Measurements from ENCODE around the gene THUMPD1.

DNA sequence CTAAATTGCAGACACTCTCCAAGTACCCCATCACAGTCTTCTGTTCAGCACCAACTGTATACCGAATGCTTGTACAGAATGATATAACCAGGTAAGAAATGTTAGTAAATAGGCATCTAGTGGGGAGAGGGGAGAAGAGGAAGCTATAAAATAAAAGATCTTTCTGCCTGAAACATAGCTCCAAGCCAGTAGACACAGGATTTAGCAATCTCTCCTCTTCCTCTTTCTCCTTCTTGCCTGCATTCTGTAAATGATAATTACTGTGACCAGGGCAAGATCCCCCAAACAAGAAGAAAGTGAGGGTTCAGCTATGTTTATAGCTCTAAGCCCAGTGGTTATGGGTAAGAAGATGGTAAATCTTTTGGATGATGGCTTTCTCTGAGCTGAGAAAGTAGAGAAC lies 40.1 kb upstream of the THUMPD1 start:
- TF ChIP-seq, protein P1, sequence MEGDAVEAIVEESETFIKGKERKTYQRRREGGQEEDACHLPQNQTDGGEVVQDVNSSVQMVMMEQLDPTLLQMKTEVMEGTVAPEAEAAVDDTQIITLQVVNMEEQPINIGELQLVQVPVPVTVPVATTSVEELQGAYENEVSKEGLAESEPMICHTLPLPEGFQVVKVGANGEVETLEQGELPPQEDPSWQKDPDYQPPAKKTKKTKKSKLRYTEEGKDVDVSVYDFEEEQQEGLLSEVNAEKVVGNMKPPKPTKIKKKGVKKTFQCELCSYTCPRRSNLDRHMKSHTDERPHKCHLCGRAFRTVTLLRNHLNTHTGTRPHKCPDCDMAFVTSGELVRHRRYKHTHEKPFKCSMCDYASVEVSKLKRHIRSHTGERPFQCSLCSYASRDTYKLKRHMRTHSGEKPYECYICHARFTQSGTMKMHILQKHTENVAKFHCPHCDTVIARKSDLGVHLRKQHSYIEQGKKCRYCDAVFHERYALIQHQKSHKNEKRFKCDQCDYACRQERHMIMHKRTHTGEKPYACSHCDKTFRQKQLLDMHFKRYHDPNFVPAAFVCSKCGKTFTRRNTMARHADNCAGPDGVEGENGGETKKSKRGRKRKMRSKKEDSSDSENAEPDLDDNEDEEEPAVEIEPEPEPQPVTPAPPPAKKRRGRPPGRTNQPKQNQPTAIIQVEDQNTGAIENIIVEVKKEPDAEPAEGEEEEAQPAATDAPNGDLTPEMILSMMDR (IDR thresholded peaks at IDR 0.05): no peak
- no peak for TF ChIP-seq POLR2A (IDR thresholded peaks at IDR 0.05)
